GM12892 (cell line): ENCODE measurements around the gene ATXN1.

Source experiments
- POLR2A ChIP-seq: IDR thresholded peaks from 2 replicates; pipeline ENCODE4 v1.6.1; 2011; ENCODE audit warnings: low read depth, low read length, control low read depth
- TAF1 ChIP-seq: IDR thresholded peaks from 2 replicates; pipeline ENCODE4 v1.6.1; 2011; ENCODE audit warnings: low read depth, mild to moderate bottlenecking, control low read depth, low read length, borderline replicate concordance

DNA sequence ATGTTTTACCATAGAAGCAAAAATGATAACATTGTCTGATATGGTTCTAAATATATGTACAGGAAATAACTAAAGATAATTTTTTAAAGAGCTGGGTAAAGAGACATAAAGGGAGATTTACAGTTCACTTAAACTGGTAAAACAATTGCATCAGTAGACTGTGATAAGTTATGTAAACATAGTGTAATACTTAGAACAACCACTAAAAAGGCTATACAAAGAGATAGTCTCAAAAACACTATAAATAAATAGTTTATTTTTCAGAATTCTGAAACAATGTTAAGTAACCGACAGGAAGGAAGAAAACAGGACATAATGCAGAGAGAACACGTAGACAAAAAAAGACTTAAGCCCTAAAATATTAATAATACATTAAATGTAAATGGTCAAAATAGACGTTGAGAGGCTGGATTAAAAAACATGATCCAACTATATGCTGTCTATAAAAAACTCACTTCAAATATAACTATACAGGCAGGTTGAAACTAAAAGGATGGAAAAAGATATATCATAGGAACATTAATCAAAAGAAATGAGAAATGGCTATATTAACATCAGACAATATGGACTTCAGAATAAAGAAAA lies 32.7 kb upstream of the ATXN1 start:
- no peak for TF ChIP-seq POLR2A
- no peak for TF ChIP-seq TAF1
